GM18498 (cell line): ENCODE measurements around the gene XAGE3.
"Not testable (repeated sequence)": the region's sequence is repeated elsewhere in the genome, so short reads cannot be mapped to it uniquely, and the experiment has no call there.

Source experiments
- ATAC-seq: cut with Tn5 transposase; IDR thresholded peaks from one replicate; pipeline ENCODE4 v1.9.1; 2021; ENCODE audit warnings: mild to moderate bottlenecking, moderate library complexity; ENCODE audit not compliant: unreplicated experiment

Gene XAGE3

GRCh38 chrX:52852110-52852860 is 15.6 kb downstream of the XAGE3 start:
- no peak for ATAC-seq

- ATAC-seq: not testable (repeated sequence)
These were observed 24.3 kb downstream of the XAGE3 start for GRCh38 chrX:52843619-52844018.

- ATAC-seq: no peak
These were observed 28.7 kb downstream of the XAGE3 start for GRCh38 chrX:52839137-52839536.

GRCh38 chrX:52830551-52830950 is 37.3 kb downstream of the XAGE3 start:
- no peak for ATAC-seq

GRCh38 chrX:52824608-52825007 is 43.3 kb downstream of the XAGE3 start:
- no peak for ATAC-seq

- ATAC-seq: no peak
These were observed 46.7 kb downstream of the XAGE3 start for GRCh38 chrX:52821079-52821760.

GRCh38 chrX:52819788-52820187 is 48.1 kb downstream of the XAGE3 start:
- no peak for ATAC-seq
